HUES64 (cell line): ENCODE data around the gene HOXA7.
A peak's percentile ranks its signal among the peaks of the same experiment; 100 is the strongest.

Experiments used
- H3K27ac ChIP-seq: 2 replicates; pipeline ENCODE4 v1.7.0; 2013; ENCODE audit warnings: low read depth, low read length, inconsistent platforms
- H3K27me3 ChIP-seq: 2 replicates; pipeline ENCODE4 v1.6.1; 2013; ENCODE audit warnings: mild to moderate bottlenecking, low read length; ENCODE audit not compliant: insufficient read depth
- H3K36me3 ChIP-seq: 2 replicates; pipeline ENCODE4 v1.6.1; 2013; ENCODE audit warnings: mild to moderate bottlenecking, low read length; ENCODE audit not compliant: insufficient read depth
- H3K4me1 ChIP-seq: 2 replicates; pipeline ENCODE4 v1.6.1; 2013; ENCODE audit warnings: mild to moderate bottlenecking, low read length, moderate library complexity; ENCODE audit not compliant: insufficient read depth
- H3K4me3 ChIP-seq: 2 replicates; pipeline ENCODE4 v1.5.1; 2013; ENCODE audit warnings: mild to moderate bottlenecking, low read length, moderate library complexity
- H3K9ac ChIP-seq: 2 replicates; pipeline ENCODE4 v1.6.1; 2013; ENCODE audit warnings: mild to moderate bottlenecking, low read depth, low read length
- H3K9me3 ChIP-seq: 2 replicates; pipeline ENCODE4 v1.6.1; 2013; ENCODE audit warnings: low read depth, low read length; ENCODE audit not compliant: insufficient read depth
- WGBS: fragments of 150-250, 120-280 bp; methylation state at CpG from one replicate; pipeline ENCODE4 v1.1.7; 2013; ENCODE audit warnings: missing lambda C conversion rate; 5-methylcytosine and 5-hydroxymethylcytosine counted together

HOXA7 gene

GRCh38 chr7:27151931-27152815, 4.3 kb downstream of the HOXA7 start, which contains the start of gene HOXA3:
Gene HOXA3, minus strand, starts transcription at chr7:27152583. Its CDS starts 41,943 bp downstream, at chr7:27110640.
- no peak within 1 kb of the TSS for H3K27ac ChIP-seq
- H3K9ac ChIP-seq = no peak within 1 kb of the TSS
- H3K9me3 ChIP-seq = peaks cover 3% of the 10 kb centered on the region; the same call in 1 of the 2 replicates
- no peak within 1 kb of the TSS for H3K4me3 ChIP-seq
- peaks cover 100% of the 10 kb centered on the region for H3K27me3 ChIP-seq
- 8% methylated on average over 53 of the region's 53 CpGs for WGBS
- H3K36me3 ChIP-seq = no peaks in the 10 kb centered on the region
- no peaks in the 10 kb centered on the region; the same call in 1 of the 2 replicates for H3K4me1 ChIP-seq

- no peaks in the 10 kb centered on the region for H3K9me3 ChIP-seq
- H3K27ac ChIP-seq = no peak overlapping the region
These were observed 5.0 kb downstream of the HOXA7 start for GRCh38 chr7:27151341-27151930.

GRCh38 chr7:27150568-27151340, 5.7 kb downstream of the HOXA7 start:
- no peaks in the 10 kb centered on the region for H3K36me3 ChIP-seq
- no peak overlapping the region for H3K27ac ChIP-seq
- H3K4me1 ChIP-seq = no peaks in the 10 kb centered on the region
- no peak overlapping the region for H3K9ac ChIP-seq
- no peaks in the 10 kb centered on the region for H3K9me3 ChIP-seq
- peak overlapping the region; percentile 34 for H3K4me3 ChIP-seq
- WGBS = 3% methylated on average over 58 of the region's 58 CpGs
- peaks cover 100% of the 10 kb centered on the region for H3K27me3 ChIP-seq

More at GRCh38 chr7:27151341-27151930, 5.0 kb downstream of the HOXA7 start:
- Histone ChIP-seq H3K4me1 (no peaks in the 10 kb centered on the region; the same call in 1 of the 2 replicates), H3K27me3 (peaks cover 100% of the 10 kb centered on the region), H3K4me3 (peak overlapping the region; percentile 34), H3K9ac (no peak overlapping the region), H3K36me3 (no peaks in the 10 kb centered on the region)
- WGBS = 6% methylated on average over 27 of the region's 27 CpGs

GRCh38 chr7:27149842-27150567, 6.5 kb downstream of the HOXA7 start:
- no peak overlapping the region for H3K9ac ChIP-seq
- peak overlapping the region; percentile 34; the same call in 1 of the 2 replicates for H3K4me3 ChIP-seq
- H3K36me3 ChIP-seq = no peaks in the 10 kb centered on the region
- WGBS = 39% methylated on average over 11 of the region's 13 CpGs
- H3K27me3 ChIP-seq = peaks cover 100% of the 10 kb centered on the region
- H3K27ac ChIP-seq = no peak overlapping the region
- H3K4me1 ChIP-seq = no peaks in the 10 kb centered on the region
- H3K9me3 ChIP-seq = no peaks in the 10 kb centered on the region

GRCh38 chr7:27148756-27149641, 7.5 kb downstream of the HOXA7 start:
- H3K9me3 ChIP-seq = no peaks in the 10 kb centered on the region
- no peak overlapping the region for H3K27ac ChIP-seq
- WGBS = 38% methylated on average over 30 of the region's 30 CpGs
- no peak overlapping the region for H3K4me3 ChIP-seq
- no peaks in the 10 kb centered on the region for H3K4me1 ChIP-seq
- peaks cover 100% of the 10 kb centered on the region for H3K27me3 ChIP-seq
- H3K36me3 ChIP-seq = no peaks in the 10 kb centered on the region
- no peak overlapping the region for H3K9ac ChIP-seq

GRCh38 chr7:27148031-27148755, 8.3 kb downstream of the HOXA7 start:
- H3K9me3 ChIP-seq = no peaks in the 10 kb centered on the region

GRCh38 chr7:27147199-27148030, 9.1 kb downstream of the HOXA7 start, which contains the start of gene HOXA6:
Gene HOXA6, minus strand, starts transcription at chr7:27147774. Its CDS starts 25 bp downstream, at chr7:27147749.
- Histone ChIP-seq H3K27me3 (peaks cover 100% of the 10 kb centered on the region), H3K9ac (no peak within 1 kb of the TSS), H3K9me3 (no peaks in the 10 kb centered on the region), H3K36me3 (no peaks in the 10 kb centered on the region), H3K4me1 (peaks cover 3% of the 10 kb centered on the region; the same call in 1 of the 2 replicates), H3K4me3 (no peak within 1 kb of the TSS), H3K27ac (no peak within 1 kb of the TSS)
- WGBS = 12% methylated on average over 63 of the region's 63 CpGs

More at GRCh38 chr7:27148031-27148755, 8.3 kb downstream of the HOXA7 start:
- H3K4me1 ChIP-seq = peaks cover 3% of the 10 kb centered on the region; the same call in 1 of the 2 replicates
- 20% methylated on average over 28 of the region's 28 CpGs for WGBS
- H3K27ac ChIP-seq = no peak overlapping the region
- peaks cover 100% of the 10 kb centered on the region for H3K27me3 ChIP-seq
- no peak overlapping the region for H3K4me3 ChIP-seq
- H3K9ac ChIP-seq = no peak overlapping the region
- H3K36me3 ChIP-seq = no peaks in the 10 kb centered on the region

- no peak overlapping the region for H3K27ac ChIP-seq
- H3K9me3 ChIP-seq = no peaks in the 10 kb centered on the region
- peaks cover 100% of the 10 kb centered on the region for H3K27me3 ChIP-seq
- no peaks in the 10 kb centered on the region for H3K36me3 ChIP-seq
- no peak overlapping the region for H3K4me3 ChIP-seq
- H3K9ac ChIP-seq = no peak overlapping the region
- 58% methylated on average over 5 of the region's 5 CpGs for WGBS
- H3K4me1 ChIP-seq = peaks cover 3% of the 10 kb centered on the region; the same call in 1 of the 2 replicates
These were observed 9.8 kb downstream of the HOXA7 start for GRCh38 chr7:27146491-27147198.
